Esophagus squamous epithelium (tissue), 5 donors: ENCODE measurements around the gene ACAP2. TPM values are rescaled to one million over a fixed set of nuclear protein-coding genes. Genes with fewer than 3 reads are reported as not detected.

Experiments used
- DNase-seq: peaks from one replicate; lab custom pipeline; 2025; lab: John Stamatoyannopoulos, UW
- H3K27ac ChIP-seq, 4 donors: fragments of 200-600 bp; sonication (generic); one replicate each; pipeline ENCODE4 v1.5.1; 2016 to 2019; ENCODE audit warnings: mild to moderate bottlenecking in 1 of 4
- H3K27me3 ChIP-seq, 4 donors: fragments of 200-600 bp; sonication (generic); 1 replicate in 3 of 4; 2 replicates in 1 of 4; pipeline versions ENCODE4 v1.5.1 to v1.6.0; 2017 to 2021; ENCODE audit warnings: antibody characterized with exemption in 1 of 4
- H3K36me3 ChIP-seq, 3 donors: fragments of 200-600 bp; sonication (generic); one replicate each; pipeline ENCODE4 v1.5.1; 2016 to 2019
- H3K4me1 ChIP-seq, 3 donors: fragments of 200-600 bp; sonication (generic); one replicate each; pipeline ENCODE4 v1.5.1; 2017 to 2019
- H3K4me3 ChIP-seq, 4 donors: fragments of 200-600 bp; sonication (generic); 1 replicate in 3 of 4; 2 replicates in 1 of 4; pipeline ENCODE4 v1.5.1; 2016 to 2019; ENCODE audit warnings: mild to moderate bottlenecking in 2 of 4, moderate library complexity in 1 of 4
- H3K9me3 ChIP-seq, 3 donors: fragments of 200-600 bp; sonication (generic); one replicate each; pipeline ENCODE4 v1.5.1; 2016 to 2019
- POLR2A ChIP-seq, 4 donors: fragments of 450-650 bp; IDR thresholded peaks; one replicate each; pipeline ENCODE4 v1.6.1; 2017; ENCODE audit warnings: antibody characterized with exemption in 4 of 4, mild to moderate bottlenecking in 4 of 4, moderate library complexity in 3 of 4
- WGBS, 2 donors: methylation state at CpG; one replicate each; pipeline ENCODE4 v1.1.5; 2018; 5-methylcytosine and 5-hydroxymethylcytosine counted together
- intact Hi-C: fragments of 100-400 bp; cut with DNase I; formaldehyde crosslinking; loops from one replicate; pipeline ENCODE4 v1.15.0; 2022
- total RNA-seq, 4 donors: library from RNA; depleted of rRNA; stranded (reverse); fragments of >200 nt; gene quantifications; one replicate each; pipeline ENCODE4 v1.1.0, GENCODE V29; 2016
- TF ChIP-seq, protein P1 (sequence below), 6 experiments: fragments of 450-650 bp in 4 of 6; fragments of 200-600 bp in 2 of 6; sonication (generic) in 2 of 6; IDR thresholded peaks; one replicate each; pipeline ENCODE4 v1.5.1; 2016 to 2019; ENCODE audit warnings: antibody characterized with exemption in 6 of 6, mild to moderate bottlenecking in 4 of 6, moderate library complexity in 4 of 6
- donor health status: DM: yes; HTN: yes; CAD: no.

Gene ACAP2
- total RNA-seq, 4 donors from 2014 or later, result 46.7 to 71.5 (median 50.8) TPM

DNA sequence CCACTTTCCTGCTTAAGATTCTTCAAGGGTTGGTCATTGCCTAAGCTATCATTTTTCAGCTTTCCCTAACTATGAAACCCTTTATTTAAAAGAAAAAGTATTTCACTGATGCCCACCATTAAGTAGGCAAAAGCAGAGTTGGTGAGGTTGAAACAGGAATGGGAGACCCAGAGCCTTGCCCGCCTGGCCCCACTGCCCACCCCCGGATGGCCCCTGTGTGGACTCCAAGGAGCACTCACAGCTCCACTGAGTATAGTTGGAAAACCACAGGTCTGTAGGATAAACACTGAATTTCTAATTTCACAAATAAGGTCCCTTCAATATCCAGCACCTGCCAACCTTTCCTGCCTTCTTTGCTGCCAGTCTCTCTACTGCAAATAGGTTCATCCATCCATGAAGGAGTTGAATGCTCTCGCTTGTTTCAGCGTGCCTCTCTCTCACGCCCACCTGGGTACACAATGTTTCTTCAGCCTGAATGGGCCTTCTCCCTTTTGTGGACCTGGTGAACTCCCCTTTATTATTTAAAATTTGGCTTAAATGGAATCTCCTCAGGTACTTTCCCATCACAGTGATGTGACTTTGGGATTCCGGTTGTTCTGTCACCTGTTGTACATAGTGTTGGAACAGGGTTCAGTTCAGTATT is 8.7 kb upstream of the ACAP2 start:
- peak overlapping the region; percentile 54 to 79 (median 74) for H3K27ac ChIP-seq
- intact Hi-C loops, result no loop called here
- no peaks in the 10 kb centered on the region for H3K36me3 ChIP-seq
- H3K27me3 ChIP-seq, result no peaks in the 10 kb centered on the region
- peaks cover 18 to 44% (median 22%) of the 10 kb centered on the region in 3 donors for H3K4me1 ChIP-seq
- H3K9me3 ChIP-seq, result no peaks in the 10 kb centered on the region
- TF ChIP-seq, protein P1, sequence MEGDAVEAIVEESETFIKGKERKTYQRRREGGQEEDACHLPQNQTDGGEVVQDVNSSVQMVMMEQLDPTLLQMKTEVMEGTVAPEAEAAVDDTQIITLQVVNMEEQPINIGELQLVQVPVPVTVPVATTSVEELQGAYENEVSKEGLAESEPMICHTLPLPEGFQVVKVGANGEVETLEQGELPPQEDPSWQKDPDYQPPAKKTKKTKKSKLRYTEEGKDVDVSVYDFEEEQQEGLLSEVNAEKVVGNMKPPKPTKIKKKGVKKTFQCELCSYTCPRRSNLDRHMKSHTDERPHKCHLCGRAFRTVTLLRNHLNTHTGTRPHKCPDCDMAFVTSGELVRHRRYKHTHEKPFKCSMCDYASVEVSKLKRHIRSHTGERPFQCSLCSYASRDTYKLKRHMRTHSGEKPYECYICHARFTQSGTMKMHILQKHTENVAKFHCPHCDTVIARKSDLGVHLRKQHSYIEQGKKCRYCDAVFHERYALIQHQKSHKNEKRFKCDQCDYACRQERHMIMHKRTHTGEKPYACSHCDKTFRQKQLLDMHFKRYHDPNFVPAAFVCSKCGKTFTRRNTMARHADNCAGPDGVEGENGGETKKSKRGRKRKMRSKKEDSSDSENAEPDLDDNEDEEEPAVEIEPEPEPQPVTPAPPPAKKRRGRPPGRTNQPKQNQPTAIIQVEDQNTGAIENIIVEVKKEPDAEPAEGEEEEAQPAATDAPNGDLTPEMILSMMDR (IDR thresholded peaks at IDR 0.05), result no peak
- TF ChIP-seq POLR2A (IDR thresholded peaks at IDR 0.05), result no peak
- no peak for DNase-seq
- 56 to 73% methylated on average over 6 of the region's 6 CpGs for WGBS, 2 donors
- H3K4me3 ChIP-seq, result no peak overlapping the region

DNA sequence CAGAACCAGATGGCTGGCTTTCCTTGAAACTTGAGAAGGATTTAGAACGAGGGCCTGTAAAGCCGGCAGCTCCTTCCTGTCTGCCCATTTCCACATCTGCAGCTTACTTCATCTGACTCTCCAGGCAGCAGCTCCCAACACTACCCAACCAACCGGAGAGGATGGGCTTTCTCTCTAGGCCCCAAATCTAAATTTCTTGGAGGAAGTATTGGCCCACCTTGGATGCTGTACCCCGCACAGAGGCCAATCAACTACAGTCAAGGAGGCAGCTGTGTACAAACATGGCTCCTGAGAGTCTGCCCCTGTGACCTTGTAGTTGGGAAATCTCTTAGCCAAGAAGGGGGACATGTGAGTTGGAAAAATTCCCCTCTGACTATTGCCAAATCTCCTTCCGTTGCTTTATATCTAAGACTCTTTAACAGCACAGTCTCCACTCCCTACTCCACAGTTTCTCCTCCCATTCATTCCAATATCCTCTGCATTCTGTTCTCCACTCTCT is 8.0 kb upstream of the ACAP2 start:
- H3K9me3 ChIP-seq, result no peaks in the 10 kb centered on the region
- no peaks in the 10 kb centered on the region for H3K27me3 ChIP-seq
- intact Hi-C loops, result no loop called here
- H3K4me1 ChIP-seq, result peaks cover 18 to 44% (median 22%) of the 10 kb centered on the region in 3 donors
- no peaks in the 10 kb centered on the region for H3K36me3 ChIP-seq
- H3K4me3 ChIP-seq, result no peak overlapping the region
- no peak for TF ChIP-seq POLR2A (IDR thresholded peaks at IDR 0.05)
- TF ChIP-seq, protein P1 (IDR thresholded peaks at IDR 0.05), result no peak
- DNase-seq, result no peak
- peak overlapping the region; percentile 50 to 79 (median 74) for H3K27ac ChIP-seq
- WGBS, 2 donors, result 42 to 47% methylated on average over 4 to 5 of the region's 5 CpGs

DNA sequence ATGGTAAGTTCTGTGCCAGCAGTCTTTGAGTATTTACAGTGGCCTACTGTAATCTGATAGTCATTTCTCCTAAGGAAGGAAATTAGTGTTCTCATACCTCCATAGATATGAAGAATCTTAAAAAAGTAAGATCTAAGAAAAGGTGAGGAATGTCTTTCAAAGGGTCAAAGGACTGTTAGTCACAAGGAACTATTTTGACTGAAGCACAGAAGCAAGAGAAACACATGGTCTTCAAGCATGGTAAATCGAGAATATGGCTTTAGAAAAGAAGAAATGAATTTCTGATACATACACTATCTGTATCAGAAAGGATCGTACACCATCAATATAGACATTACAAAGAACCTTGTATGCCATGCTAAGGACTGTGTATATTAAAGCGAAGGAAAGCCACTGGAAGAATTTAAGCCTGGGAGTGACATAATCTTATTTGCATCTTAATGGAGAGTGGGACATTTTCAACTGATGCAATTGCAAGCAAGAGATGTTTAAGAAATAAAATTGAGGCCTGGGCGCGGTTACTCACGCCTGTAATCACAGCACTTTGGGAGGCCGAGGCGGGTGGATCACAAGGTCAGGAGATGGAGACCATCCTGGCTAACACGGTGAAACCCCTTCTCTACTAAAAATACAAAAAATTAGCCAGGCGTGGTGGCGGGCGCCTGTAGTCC is 5.5 kb upstream of the ACAP2 start:
- TF ChIP-seq, protein P1 (IDR thresholded peaks at IDR 0.05), result no peak
- TF ChIP-seq POLR2A (IDR thresholded peaks at IDR 0.05), result no peak
- WGBS, 2 donors, result 82 to 89% methylated on average over 9 to 12 of the region's 12 CpGs
- Histone ChIP-seq H3K27me3 (no peaks in the 10 kb centered on the region), H3K9me3 (no peaks in the 10 kb centered on the region), H3K4me3 (no peak overlapping the region), H3K4me1 (peaks cover 23 to 42% (median 26%) of the 10 kb centered on the region in 3 donors), H3K27ac (no peak overlapping the region), H3K36me3 (no peaks in the 10 kb centered on the region)
- intact Hi-C loops, result no loop called here
- DNase-seq, result no peak

DNA sequence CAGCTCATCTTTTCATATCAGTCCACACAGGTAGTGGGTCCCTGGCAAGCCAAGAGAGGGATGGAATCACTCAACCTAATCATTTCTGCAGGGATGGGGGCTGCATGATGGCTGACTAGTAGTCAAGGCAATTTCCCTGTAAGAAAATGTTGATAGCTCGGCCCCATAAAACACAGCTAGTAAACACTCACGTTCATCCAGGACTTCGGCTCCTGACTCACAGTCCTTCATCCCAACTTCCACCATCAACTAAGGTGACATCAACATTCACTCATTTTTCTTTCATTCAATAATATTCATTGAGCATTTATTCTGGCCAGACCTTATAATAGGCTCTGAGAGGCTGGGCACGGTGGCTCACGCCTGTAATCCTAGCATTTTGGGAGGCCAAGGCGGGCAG is 4.4 kb upstream of the ACAP2 start:
- no peak overlapping the region for H3K4me3 ChIP-seq
- no peak for DNase-seq
- TF ChIP-seq, protein P1 (IDR thresholded peaks at IDR 0.05), result no peak
- no peak for TF ChIP-seq POLR2A (IDR thresholded peaks at IDR 0.05)
- peaks cover 17 to 32% (median 19%) of the 10 kb centered on the region in 3 donors for H3K4me1 ChIP-seq
- 92 to 94% methylated on average over 3 to 6 of the region's 6 CpGs for WGBS, 2 donors
- H3K36me3 ChIP-seq, result no peaks in the 10 kb centered on the region
- H3K9me3 ChIP-seq, result no peaks in the 10 kb centered on the region
- H3K27ac ChIP-seq, result no peak overlapping the region
- intact Hi-C loops, result no loop called here
- no peaks in the 10 kb centered on the region for H3K27me3 ChIP-seq

DNA sequence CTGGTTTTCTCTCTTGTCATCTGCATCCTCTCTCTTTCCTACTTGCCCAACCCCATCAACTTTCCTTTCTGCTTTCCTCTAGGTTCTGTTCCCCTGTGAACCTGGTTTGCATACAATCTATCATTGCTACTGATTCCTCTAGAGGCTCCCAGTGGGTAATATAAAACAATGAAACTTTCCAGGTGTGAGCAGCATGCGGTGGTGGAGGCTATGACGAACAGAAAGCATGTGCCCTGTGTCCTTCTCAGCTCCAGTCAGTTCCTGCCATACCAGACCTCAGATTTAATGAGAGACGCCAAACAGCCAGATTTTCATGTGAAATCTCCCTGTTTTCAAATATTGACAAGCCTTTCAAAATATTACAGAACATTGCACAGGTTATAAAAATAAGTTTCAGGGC is 3.5 kb upstream of the ACAP2 start:
- no peaks in the 10 kb centered on the region for H3K36me3 ChIP-seq
- TF ChIP-seq, protein P1 (IDR thresholded peaks at IDR 0.05), result no peak
- no peak for TF ChIP-seq POLR2A (IDR thresholded peaks at IDR 0.05)
- H3K27ac ChIP-seq, result no peak overlapping the region
- H3K4me3 ChIP-seq, result no peak overlapping the region
- DNase-seq, result no peak
- no peaks in the 10 kb centered on the region for H3K27me3 ChIP-seq
- WGBS, 2 donors, result 76 to 96% methylated on average over 3 of the region's 3 CpGs
- intact Hi-C loops, result no loop called here
- no peaks in the 10 kb centered on the region for H3K9me3 ChIP-seq
- peaks cover 10 to 27% (median 14%) of the 10 kb centered on the region in 3 donors for H3K4me1 ChIP-seq
